ENCODE measurements around the gene GIGYF1.
"Not testable (repeated sequence)": the region's sequence is repeated elsewhere in the genome, so short reads cannot be mapped to it uniquely, and the experiment has no call there.

The GIGYF1 gene

GRCh38 chr7:100671353-100672327 is 22.4 kb downstream of the GIGYF1 start:
- no peak for DNase-seq

DNA sequence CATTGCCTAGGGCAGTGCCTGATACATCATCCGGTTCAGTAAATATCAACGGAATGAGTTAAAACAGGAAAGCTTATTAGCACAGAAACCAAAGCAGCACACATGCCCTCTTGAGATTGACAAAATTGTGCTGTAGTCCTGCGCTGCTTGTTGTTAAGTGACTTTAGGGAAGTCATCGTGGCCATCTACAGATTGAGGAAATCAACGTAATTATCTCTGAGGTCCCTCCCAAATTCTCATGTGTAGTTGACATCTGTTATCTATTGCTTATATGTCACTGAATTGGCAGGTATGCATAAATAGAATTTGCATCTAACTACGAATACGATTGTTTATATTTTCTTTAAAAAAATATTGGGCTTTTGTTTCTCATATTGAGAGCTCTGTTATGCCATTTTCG is 24.0 kb downstream of the GIGYF1 start:
- DNase-seq = no peak

GRCh38 chr7:100669106-100669505 is 24.9 kb downstream of the GIGYF1 start:
- DNase-seq = not testable (repeated sequence)

GRCh38 chr7:100668069-100668449 is 26.0 kb downstream of the GIGYF1 start:
- DNase-seq = no peak

GRCh38 chr7:100667331-100668068 is 26.6 kb downstream of the GIGYF1 start:
- no peak for DNase-seq

DNA sequence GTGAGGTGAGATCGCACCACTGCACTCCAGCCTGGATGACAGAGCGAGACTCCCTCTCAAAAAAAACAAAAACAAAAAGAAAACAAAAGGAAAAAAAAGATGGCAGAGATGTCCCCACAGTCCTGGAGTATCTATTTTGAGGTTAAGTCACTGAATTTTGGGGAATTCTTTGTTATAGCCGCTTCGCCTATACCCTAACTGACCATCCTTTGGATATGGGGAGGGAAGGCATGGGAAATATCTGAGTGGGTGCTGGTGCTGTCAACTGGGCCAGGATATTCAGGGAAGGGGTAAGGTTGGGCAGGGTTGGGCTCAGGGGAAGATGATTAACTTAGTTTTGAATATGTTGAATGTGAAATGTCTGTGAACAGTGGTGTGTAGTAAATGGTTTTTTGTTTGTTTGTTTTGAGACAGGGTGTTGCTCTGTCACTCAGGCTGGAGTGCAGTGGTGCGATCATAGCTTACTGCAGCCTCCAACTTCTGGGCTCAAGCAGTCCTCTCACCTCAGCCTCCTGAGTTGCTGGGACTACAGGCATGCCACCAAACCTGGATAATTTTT is 28.8 kb downstream of the GIGYF1 start:
- DNase-seq = no peak

DNA sequence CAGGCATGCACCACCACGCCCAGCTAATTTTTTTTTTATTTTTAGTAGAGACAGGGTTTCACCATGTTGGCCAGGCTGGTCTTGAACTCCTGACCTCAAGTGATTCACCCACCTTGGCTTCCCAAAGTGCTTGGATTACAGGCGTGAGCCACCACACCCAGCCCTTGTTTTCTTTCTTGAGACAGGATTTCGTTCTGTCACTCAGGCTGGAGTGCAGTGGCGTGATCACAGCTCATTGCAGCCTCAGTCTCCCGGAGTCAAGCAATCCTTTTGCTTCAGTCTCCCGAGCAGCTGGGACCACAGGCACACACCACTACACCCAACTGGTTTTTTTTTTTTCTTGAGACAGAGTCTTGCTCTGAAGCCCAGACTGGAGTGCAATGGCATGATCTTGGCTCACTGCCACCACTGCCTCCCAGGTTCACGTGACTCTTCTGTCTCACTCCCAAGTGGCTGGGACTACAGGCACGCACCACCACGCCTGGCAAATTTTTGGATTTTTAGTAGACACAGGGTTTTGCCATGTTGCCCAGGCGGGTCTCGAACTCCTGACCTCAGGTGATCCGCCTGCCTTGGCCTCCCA is 31.8 kb downstream of the GIGYF1 start:
- not testable (repeated sequence) for DNase-seq

- DNase-seq = peak; percentile 86
Measured at GRCh38 chr7:100655908-100656674, 38.0 kb downstream of the GIGYF1 start, which contains the start of gene ACTL6B. TSS of gene ACTL6B (minus strand) at chr7:100656448. CDS start at chr7:100656354, 94 bp downstream.

GRCh38 chr7:100654908-100655831 is 38.9 kb downstream of the GIGYF1 start:
- no peak for DNase-seq

DNA sequence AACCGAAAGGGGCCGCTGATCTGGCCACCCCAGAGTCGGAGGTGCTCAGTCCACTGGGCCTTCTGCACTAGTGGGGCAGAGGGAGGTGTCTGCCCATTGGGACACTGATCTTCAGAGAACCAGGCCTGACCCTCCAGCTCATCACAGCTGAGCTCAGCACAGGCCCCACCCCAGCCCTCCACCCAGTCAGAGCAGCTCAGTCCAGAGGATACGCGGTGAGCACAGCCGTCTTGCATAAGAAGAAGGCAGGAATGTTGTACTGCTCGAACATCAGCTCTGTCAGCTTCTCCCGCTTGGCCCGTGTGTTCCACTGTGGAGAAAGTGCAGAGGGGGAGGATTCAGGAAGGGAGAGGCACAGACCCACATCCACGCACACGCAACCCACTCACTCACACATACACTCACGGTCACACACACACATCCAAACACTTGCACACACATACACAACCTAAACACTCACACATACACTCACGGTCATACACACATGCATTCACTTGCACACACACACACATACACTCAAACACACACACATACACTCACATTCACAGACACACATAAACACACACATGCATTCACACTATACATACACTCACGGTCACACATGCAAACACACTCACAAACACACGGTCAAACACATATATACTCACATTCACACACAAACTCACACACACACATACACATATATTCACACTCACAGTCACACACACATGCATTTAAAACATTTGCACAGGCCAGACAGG is 44.1 kb downstream of the GIGYF1 start:
- DNase-seq = no peak

DNA sequence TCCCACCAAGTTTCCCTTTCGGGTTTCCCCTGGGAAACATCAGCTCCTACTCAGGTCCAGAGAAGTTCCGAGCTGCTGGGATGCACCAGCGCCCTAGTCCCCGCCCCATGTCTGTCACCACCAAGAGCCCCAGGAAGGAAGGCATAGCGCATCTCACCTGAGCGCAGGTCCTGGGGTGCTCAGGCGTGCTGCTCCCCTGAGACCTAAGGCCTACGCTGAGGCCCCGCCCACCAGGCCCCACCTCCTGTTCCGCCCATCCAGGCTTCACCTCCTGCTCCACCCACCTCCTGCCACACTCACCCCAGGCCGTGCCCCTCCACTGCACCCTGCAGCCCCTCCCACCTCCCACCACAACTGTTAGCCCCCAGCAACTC is 51.5 kb downstream of the GIGYF1 start:
- DNase-seq = peak; percentile 39

DNA sequence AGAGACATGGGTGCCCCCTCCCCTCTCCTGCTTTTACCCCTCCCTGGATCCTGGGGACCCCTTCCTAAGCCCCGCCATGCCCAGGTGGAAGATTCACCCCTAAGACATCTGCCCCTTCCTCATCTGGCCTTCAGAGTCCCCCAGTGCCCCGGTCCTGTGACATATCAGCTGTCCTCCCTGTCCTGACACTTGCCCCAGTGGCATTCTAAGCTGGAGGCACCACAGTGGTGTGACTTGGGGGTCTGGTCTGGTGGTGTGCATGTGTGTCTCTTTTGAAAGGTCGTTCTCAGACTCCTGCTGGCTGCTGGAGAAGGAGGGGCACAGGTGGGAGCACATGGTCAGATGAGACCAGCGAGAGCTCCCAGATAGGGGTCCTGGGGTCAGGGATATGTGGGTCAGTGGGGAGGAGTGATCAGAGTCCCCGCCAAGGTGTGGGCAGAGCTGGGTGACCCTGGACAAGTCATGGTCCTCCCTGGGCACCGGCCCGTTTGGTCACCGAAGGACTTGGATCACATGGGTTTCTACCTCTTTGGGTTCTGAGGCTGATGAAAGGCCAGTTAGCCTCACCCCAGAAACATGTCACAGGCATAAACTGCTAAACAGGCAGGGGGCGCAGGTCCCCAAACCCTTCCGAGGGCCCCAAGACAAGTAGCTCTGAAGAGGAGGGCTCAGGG is 52.1 kb downstream of the GIGYF1 start:
- no peak for DNase-seq

- no peak for DNase-seq
Measured at GRCh38 chr7:100641463-100641859, 52.6 kb downstream of the GIGYF1 start, which contains the start of gene TFR2. TSS of gene TFR2 (minus strand) at chr7:100641552. CDS start at chr7:100641509, 43 bp downstream.

- DNase-seq = no peak
Measured at GRCh38 chr7:100640517-100641440, 53.3 kb downstream of the GIGYF1 start.

GRCh38 chr7:100639995-100640516 is 54.0 kb downstream of the GIGYF1 start:
- no peak for DNase-seq

DNA sequence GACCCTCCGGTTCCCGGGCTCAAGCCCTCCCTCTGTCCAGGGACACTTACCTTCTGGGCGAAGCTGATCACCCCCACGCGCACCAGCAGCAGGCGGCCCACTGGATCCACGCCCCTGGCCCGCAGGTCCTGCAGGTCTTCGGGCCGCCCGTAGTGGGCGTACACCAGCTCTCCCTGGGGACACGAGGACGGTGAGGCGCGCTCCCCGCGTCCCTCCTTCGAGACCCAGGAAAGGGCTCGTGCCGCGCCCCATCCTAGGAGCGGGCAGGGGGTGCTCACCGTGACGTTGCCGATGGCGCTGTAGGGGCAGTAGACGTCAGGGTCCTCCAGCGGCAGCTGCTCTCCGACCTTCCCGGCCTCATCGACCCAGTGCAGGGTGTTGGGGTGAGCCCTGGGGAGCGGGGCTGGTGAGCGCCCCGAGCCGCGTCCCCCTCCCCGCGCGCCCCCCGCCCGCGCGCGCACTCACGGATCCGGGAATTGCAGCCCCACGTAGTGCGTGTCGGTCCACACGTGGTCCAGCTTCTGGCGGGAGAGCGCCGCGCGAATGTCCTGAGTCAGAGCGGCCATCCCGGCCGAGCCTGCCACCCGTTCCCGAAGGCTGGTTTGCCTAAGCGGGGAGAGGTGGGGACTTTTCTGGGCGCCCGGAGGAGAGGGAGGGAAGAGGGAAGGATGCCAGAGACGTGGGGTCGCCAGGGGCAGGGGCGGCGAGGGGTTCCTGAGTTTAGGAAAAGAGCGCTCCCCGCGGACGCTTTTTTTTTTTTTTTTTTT is 60.9 kb downstream of the GIGYF1 start:
- DNase-seq = peak; percentile 59

DNA sequence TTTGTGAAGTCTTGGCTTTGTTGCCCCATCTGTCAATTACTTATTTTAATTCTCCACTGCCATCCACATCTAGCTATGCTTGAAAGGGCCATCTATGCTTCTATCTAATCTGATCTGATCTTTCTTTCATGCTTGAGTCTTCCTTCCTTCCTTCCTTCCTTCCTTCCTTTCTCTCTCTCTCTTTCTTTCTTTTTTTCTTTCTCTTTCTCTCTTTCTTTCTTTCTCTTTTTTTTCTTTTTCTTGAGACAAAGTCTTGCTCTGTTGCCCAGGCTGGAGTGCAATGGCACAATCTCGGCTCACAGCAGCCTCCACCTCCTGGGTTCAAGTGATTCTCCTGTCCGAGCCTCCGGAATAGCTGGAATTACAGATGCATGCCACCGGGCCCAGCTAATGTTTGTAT is 64.0 kb downstream of the GIGYF1 start:
- no peak for DNase-seq

All from NCI-H345 (cell line).